NCI-H2196 treated with DMSO at 0.1 percent for 48 hours (cell line): ENCODE results near the gene UGT1A9.

Experiments used
- DNase-seq: peaks from one replicate; lab custom pipeline; 2025; ENCODE audit not compliant: unreplicated experiment; lab: John Stamatoyannopoulos, UW

UGT1A9 gene

DNA sequence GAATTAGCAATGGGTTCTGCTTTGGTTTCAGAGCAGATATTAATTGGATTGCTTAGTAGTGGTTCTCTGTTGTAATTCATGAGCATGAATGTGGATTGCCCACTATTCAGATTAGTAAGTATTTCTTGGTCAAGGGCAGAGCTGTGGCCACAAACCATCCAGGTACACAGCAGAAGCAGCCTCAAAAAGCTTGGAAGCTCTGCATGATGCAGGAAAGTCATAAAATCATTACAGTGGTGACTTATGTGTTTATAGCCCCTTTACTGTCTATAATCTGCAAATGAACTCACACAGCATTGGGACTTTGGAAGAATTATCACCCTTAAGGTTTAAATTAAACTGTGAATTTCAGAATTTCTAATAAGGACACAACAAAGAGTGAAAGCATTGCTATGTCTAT is 86.4 kb downstream of the UGT1A9 start:
- DNase-seq = no peak

DNA sequence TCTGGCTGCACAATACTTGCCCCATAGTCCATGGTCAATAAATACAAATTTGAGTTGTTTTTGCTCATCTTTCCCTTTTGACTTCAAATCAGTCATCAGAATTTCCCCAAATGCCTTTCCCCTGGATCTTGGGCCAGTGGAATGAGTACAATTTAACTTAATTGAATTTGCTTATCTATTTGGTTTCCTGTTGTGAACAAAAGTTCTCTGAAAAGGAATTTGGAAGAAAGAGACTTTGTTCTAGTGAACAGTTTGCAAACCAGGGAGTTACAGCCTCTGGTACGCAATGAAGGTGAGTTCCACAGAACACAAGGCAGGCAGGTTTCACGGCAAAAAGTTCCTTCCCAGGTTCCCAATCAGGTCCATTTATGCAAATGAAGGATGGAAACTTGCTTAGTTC is 87.2 kb downstream of the UGT1A9 start:
- DNase-seq = no peak

- DNase-seq = no peak
These were observed 88.3 kb downstream of the UGT1A9 start, which contains the start of gene UGT1A1 for GRCh38 chr2:233760043-233760442. Gene UGT1A1 (plus strand): TSS chr2:233760270. CDS start chr2:233760288, 18 bp downstream.

- DNase-seq = no peak
These were observed 89.5 kb downstream of the UGT1A9 start for GRCh38 chr2:233761040-233761769.

DNA sequence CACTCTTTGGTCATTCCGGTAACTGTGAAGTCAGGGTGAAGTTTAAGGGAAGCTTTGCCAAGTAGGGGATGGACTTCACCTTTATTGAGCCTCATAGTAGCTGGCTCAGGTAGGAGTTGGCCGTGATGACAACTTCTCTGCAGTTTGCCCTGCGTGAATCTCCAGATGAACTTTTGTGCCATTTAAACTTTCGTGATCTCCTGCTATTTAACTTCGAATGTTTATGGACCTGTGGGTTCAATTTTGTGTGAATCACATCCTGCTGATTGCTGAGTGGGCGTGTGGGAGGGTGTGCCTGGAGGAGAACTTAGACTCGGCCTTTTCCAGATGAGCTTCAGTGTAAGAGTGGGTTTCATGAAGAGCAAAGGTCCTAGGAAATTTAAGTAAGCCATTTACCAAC is 92.6 kb downstream of the UGT1A9 start:
- DNase-seq = no peak

GRCh38 chr2:233764761-233765160 is 93.1 kb downstream of the UGT1A9 start:
- no peak for DNase-seq

- DNase-seq = no peak
These were observed 94.7 kb downstream of the UGT1A9 start for GRCh38 chr2:233766416-233766815.

DNA sequence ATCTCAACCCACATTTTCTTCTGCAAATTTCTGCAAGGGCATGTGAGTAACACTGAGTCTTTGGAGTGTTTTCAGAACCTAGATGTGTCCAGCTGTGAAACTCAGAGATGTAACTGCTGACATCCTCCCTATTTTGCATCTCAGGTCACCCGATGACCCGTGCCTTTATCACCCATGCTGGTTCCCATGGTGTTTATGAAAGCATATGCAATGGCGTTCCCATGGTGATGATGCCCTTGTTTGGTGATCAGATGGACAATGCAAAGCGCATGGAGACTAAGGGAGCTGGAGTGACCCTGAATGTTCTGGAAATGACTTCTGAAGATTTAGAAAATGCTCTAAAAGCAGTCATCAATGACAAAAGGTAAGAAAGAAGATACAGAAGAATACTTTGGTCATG is 96.4 kb downstream of the UGT1A9 start:
- no peak for DNase-seq

DNA sequence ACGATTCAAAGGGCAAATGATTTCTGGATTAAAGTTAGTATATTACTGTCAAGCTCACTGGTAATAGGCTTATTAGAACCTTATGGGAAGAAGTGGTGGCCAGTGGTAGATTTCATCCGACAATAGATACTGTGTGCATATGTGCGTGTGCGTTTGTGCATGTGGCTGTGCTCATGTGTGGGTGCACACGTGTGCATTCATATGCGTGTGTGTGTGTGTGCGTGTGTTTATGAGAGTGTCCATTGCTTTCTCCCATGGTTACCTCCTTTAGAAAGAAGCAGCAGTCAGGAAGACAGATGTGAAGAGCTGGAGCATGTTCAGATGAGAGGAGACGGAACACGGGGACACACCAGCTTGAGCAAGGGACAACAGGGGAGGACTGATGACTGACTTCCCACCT is 97.6 kb downstream of the UGT1A9 start:
- no peak for DNase-seq

- no peak for DNase-seq
These were observed 100.5 kb downstream of the UGT1A9 start for GRCh38 chr2:233772153-233772552.

DNA sequence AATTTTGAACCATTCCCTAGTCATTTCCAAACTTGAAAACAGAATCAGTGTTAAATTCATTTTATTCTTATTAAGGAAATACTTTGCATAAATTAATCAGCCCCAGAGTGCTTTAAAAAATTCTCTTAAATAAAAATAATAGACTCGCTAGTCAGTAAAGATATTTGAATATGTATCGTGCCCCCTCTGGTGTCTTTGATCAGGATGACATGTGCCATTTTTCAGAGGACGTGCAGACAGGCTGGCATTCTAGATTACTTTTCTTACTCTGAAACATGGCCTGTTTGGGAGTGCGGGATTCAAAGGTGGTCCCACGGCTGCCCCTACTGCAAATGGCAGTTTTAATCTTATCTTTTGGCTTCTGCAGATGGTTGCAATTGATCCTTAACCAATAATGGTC is 100.9 kb downstream of the UGT1A9 start:
- DNase-seq = no peak

GRCh38 chr2:233773854-233774253 is 102.2 kb downstream of the UGT1A9 start:
- DNase-seq = no peak

DNA sequence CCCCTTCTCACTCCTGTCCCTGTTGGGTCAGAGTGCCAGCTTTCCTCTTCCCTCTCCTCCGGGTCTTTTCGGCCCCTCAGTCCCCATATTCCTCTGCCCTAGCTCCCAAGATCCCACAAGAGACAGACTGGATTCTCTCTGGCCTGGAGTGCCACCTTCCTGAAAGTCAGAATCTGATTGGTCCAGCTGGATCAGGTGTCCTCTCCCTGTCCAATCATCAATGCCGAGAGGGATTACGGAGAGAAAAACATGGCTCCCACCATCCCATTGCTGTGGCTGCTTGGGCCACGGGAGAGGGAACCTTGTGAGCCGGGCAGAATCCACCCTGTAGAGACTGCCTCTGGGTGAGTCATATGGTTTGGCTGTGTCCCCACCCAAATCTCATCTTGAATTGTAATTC is 103.7 kb downstream of the UGT1A9 start:
- no peak for DNase-seq

DNA sequence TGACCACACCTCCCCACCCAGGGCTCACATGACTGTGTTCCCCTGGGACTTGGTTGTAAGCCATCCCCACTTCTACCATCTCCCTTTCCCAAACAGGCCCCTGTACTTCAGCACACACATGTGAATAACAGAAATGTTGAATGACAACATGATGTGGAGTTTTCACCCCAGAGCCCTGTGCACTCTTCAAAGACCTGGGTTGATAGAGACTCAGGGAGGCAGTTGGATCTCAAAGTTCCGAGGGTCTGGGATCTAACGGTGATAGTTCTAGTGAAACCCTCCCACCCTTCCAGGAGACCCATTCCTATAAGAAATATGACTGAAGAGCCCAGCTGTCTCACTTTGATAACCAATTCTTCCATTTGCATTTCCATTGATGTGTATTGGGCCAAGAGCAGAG is 106.3 kb downstream of the UGT1A9 start, which contains the start of gene MROH2A:
Gene MROH2A, plus strand, starts transcription at position 301 of the 400 bp plus-strand sequence. CDS start 1,029 bp downstream, outside the sequence.
- DNase-seq = no peak

GRCh38 chr2:233779722-233780121 is 108.0 kb downstream of the UGT1A9 start:
- no peak for DNase-seq

DNA sequence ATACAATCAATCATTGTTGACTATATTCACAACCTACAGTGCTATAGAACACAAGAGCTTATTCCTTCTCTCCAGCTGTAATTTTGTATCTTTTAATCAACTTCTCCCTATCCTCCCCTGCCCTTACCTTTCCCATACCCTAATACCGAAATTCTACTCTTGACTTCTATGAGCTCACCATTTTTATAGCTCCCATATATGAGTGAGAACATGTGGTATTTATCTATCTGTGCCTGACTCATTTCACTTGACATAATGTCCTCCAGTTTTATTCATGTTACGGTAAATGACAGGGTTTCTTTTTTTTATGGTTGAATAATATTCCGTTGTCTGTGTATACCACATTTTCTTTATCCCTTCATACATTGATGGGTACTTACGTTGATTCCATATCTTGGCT is 109.1 kb downstream of the UGT1A9 start:
- DNase-seq = no peak

GRCh38 chr2:233789554-233789953 is 117.9 kb downstream of the UGT1A9 start:
- DNase-seq = no peak

DNA sequence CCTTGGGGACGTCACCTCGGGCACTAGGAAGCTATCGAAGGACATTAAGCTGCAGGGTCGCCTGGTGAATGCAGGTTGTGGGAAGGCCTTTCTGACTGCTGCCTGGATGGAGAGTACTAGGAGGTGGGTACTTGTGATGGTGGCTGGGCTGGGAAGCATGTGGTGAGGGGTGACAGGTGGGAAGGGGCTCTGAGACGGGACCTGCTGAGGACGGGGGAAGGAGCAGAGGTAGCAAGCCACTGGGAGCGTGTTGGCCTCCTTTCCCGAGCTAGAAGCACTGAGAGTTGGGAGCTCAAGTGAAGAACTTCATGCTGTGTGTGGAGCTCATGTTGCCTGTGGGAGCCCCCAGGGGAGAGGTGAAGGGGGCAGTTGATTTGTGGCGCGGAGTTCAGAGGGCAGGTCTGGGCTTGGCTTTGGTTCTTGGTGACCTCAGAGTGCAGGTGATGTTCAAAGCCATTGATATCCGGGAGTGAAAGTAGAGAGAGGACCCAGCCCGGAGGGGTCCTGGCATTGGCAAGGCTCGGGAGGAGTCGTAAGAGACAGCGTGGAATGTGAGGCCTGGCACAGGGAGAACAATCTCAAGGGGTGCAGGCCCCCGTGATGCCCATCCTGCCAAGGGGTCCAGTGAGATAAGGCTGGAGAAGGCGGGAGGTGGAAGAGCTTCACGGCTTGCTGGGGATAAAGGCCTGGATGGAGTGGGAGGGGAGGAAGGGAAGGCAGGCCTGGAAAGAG is 119.6 kb downstream of the UGT1A9 start:
- no peak for DNase-seq

- no peak for DNase-seq
These were observed 120.2 kb downstream of the UGT1A9 start for GRCh38 chr2:233791883-233792329.

DNA sequence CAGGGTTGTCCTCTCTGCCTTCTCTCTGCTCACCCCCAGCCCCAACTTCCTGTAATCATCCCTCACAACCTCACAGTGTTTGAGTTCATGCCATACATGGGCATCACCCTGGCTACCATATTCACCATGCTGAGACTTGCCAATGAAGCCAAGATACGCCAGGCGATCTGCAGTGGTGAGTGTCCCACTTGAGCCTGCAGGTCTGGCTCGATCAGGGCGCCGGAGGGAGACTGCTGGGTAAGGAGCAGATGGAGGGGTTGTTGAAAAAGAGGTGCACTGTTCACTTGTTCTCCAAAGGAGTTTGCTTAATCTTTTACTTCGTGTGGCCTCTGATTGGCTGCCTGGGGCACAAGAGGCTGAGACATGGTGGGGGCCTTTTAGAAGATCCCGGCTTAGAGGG is 121.0 kb downstream of the UGT1A9 start:
- DNase-seq = no peak

DNA sequence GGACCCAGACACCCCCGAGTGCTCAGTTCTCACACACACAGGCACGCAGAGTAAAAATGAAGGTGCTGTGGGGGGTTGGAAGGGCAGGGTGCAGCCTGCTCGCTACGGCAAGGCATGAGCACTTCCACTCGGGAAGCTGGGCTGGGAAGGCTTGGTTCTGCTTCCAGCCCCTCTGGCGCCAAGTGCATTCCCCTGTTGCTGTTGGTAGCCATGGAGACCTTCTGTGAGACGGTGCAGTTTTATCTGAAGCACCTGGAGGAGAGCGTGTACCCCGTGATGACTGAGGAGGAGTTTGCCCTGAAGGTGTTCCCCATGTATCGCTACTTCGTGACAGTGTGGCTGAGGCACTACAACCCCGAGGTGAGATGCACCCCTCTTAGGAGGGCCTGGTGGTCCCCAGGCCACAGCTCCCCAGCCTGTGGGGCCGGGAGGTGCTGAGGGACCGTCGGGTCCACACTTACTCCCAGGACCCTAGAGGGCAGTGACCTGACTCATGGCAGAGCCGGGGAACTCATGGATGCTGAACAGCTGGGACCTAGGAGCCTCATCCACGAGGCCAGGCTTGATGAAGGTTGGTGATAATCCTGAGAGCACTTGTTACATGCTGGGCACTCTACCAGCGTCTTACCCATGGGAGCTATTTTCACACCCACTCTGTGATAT is 121.9 kb downstream of the UGT1A9 start:
- no peak for DNase-seq

DNA sequence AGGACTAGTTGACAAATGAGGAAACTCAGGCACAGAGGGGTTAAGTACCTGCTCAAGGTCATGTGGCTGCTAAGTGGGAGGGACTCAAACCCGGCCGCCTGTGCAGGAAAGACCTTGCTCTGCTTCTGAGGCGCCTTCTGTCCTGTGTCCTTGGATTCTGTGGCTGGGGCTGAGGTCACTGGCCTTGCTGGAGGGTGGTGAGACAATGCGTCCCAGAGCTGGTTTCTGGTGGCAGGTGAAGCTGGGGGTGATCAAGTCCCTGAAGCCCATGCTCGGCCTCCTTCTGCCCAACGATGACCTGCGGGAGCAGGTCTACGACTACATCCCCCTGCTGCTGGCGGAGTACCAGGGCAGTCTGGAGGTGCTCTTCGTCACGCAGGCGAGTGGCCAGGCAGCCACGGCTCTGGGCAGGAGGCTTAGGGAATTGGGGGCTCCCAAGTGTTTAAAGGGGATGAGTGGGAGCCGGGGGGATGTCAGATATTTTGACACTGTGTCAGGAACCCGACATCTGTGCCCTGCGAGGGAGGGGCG is 122.5 kb downstream of the UGT1A9 start:
- no peak for DNase-seq
